ENCODE results near the gene GNG7.
"Not testable (repeated sequence)": the region's sequence is repeated elsewhere in the genome, so short reads cannot be mapped to it uniquely, and the experiment has no call there.

The GNG7 gene

DNA sequence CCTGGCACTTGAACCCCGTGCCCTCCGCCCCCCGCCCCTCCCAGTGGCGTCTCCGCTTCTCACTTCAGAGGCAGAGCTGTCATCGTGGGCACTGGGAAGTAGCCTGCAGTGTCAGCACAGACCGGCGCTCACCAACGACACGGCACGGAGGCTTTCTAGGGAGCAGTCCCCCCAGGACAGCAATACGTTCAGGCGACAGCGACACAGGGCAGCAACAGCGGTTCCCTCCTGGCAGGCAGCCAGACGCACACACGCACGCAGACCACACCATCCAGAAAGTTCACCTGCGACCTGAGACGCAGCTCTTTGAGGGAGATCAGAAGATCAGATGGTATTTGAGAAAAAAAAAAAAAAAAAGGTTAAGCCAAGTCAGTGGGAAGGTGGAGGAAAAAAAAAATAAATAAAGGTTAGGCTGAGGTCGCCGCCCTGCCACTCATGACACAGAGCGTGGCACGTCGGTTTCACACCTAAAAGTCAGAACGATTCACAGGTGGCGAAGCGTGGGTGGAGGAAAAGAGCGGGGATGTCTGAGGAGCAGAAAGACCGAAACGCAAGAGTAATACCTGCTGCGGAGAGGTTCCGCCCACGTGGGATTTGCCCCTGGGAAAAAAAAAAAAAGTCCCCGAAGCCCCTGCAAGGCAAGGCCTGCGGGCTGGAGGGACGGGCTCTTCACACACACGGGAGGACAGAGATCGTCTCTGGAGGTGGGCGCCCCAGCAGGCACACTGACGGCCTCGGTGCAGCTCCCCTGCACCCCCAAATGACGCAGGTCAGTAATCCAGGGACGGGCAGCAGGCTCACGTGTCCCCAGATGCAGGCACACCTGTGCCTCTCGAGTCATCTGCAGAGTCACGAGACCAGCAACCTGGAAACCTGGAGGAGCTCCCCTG is 94.5 kb downstream of the GNG7 start:
- H3K4me2 ChIP-seq (ENCODE audit: low read length), result peak overlapping the region; percentile 67
- peak overlapping the region; percentile 0 for H3K4me3 ChIP-seq (ENCODE audit: low read depth, low read length)
- no peaks in the 10 kb centered on the region for H3K9me3 ChIP-seq (ENCODE audit: control insufficient read depth, low read length)
- no peaks in the 10 kb centered on the region for H3K36me3 ChIP-seq (ENCODE audit: control insufficient read depth, insufficient read depth, low read length)
- no peaks in the 10 kb centered on the region for H3K27me3 ChIP-seq (ENCODE audit: control insufficient read depth, insufficient read depth, low read length)
- no peak overlapping the region for H3K27ac ChIP-seq
- H3K4me1 ChIP-seq, result peaks cover 7% of the 10 kb centered on the region
- peak overlapping the region; percentile 74 for H2AFZ ChIP-seq
- no peaks in the 10 kb centered on the region for H3K79me2 ChIP-seq
- TF ChIP-seq, protein P1, sequence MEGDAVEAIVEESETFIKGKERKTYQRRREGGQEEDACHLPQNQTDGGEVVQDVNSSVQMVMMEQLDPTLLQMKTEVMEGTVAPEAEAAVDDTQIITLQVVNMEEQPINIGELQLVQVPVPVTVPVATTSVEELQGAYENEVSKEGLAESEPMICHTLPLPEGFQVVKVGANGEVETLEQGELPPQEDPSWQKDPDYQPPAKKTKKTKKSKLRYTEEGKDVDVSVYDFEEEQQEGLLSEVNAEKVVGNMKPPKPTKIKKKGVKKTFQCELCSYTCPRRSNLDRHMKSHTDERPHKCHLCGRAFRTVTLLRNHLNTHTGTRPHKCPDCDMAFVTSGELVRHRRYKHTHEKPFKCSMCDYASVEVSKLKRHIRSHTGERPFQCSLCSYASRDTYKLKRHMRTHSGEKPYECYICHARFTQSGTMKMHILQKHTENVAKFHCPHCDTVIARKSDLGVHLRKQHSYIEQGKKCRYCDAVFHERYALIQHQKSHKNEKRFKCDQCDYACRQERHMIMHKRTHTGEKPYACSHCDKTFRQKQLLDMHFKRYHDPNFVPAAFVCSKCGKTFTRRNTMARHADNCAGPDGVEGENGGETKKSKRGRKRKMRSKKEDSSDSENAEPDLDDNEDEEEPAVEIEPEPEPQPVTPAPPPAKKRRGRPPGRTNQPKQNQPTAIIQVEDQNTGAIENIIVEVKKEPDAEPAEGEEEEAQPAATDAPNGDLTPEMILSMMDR (IDR thresholded peaks at IDR 0.05), result no peak
- H3K9ac ChIP-seq, result no peak overlapping the region

DNA sequence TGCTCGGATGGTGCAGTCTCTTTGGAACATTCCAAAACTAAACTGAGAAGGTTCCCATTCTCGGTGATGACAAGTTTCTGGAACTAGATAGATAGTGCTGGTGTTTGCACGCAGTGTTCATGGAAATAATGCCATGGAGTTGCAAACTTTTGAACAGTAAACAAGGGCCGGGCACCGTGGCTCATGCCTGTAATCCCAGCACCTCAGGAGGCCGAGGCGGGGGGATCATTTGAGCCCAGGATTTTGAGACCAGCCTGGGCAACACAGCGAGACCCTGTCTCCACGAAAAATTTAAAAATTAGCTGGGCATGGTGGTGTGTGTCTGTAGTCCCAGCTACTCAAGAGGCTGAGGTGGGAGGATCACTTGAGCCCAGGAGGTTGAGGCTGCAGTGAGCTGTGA is 95.7 kb downstream of the GNG7 start:
- H3K4me1 ChIP-seq, result peaks cover 10% of the 10 kb centered on the region
- not testable (repeated sequence) for H3K36me3 ChIP-seq (ENCODE audit: control insufficient read depth, insufficient read depth, low read length); H3K9me3 ChIP-seq (ENCODE audit: control insufficient read depth, low read length); H3K4me3 ChIP-seq (ENCODE audit: low read depth, low read length); H3K79me2 ChIP-seq; H3K27me3 ChIP-seq (ENCODE audit: control insufficient read depth, insufficient read depth, low read length); H3K4me2 ChIP-seq (ENCODE audit: low read length); H2AFZ ChIP-seq; H3K9ac ChIP-seq; H3K27ac ChIP-seq

DNA sequence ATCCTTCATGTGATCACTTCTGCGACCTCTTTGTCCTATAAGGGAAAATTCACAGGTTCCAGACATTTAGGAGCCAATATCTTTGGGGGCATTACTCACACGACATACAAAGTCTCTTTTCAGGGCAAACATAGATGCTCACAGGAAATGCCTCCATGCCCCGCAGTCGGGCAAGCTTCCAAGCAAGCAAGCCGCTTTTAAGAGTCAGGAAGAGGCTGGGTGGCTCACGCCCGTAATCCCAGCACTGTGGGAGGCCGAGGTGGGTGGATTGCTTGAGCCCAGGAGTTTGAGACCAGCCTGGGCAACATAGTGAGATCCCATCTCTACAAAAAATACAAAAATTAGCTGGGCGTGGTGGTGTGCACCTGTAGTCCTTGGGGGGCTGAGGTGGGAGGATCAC is 96.6 kb downstream of the GNG7 start:
- not testable (repeated sequence) for H3K9ac ChIP-seq; H3K4me3 ChIP-seq (ENCODE audit: low read depth, low read length); H2AFZ ChIP-seq; H3K79me2 ChIP-seq; H3K27ac ChIP-seq; H3K9me3 ChIP-seq (ENCODE audit: control insufficient read depth, low read length); H3K36me3 ChIP-seq (ENCODE audit: control insufficient read depth, insufficient read depth, low read length); H3K27me3 ChIP-seq (ENCODE audit: control insufficient read depth, insufficient read depth, low read length); H3K4me2 ChIP-seq (ENCODE audit: low read length)
- peaks cover 10% of the 10 kb centered on the region for H3K4me1 ChIP-seq

DNA sequence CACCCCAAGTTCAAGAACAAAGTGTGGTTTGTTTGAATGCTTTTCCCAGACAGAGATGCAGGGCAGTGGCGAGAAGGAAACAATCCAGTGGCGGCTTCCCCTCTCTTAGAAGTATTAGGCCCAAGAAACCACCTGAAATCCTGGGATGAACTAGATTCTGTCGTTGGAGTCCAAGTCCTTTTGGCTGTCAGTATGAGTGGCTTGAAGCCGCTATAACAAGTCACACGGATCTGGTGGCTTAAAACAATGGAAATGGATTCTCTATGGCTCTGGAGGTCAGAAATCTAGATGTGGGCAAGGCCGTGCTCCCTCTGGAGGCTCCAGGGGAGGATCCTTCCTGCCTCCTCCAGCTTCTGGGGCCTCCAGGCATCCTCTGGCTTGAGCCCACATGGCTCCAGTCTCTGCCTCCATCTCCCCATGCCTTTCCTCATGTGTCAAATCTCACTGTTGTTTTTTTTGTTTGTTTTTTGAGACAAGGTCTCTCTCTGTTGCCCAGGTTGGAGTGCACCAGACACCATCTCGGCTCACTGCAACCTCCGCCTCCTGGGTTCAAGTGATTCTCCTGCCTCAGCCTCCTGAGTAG is 97.7 kb downstream of the GNG7 start:
- no peak overlapping the region for H2AFZ ChIP-seq
- TF ChIP-seq, protein P1 (IDR thresholded peaks at IDR 0.05), result no peak
- peaks cover 10% of the 10 kb centered on the region for H3K4me1 ChIP-seq
- no peak overlapping the region for H3K4me3 ChIP-seq (ENCODE audit: low read depth, low read length)
- H3K9me3 ChIP-seq (ENCODE audit: control insufficient read depth, low read length), result no peaks in the 10 kb centered on the region
- no peaks in the 10 kb centered on the region for H3K79me2 ChIP-seq
- no peak overlapping the region for H3K4me2 ChIP-seq (ENCODE audit: low read length)
- no peaks in the 10 kb centered on the region for H3K27me3 ChIP-seq (ENCODE audit: control insufficient read depth, insufficient read depth, low read length)
- no peak overlapping the region for H3K27ac ChIP-seq
- H3K9ac ChIP-seq, result no peak overlapping the region
- no peaks in the 10 kb centered on the region for H3K36me3 ChIP-seq (ENCODE audit: control insufficient read depth, insufficient read depth, low read length)

DNA sequence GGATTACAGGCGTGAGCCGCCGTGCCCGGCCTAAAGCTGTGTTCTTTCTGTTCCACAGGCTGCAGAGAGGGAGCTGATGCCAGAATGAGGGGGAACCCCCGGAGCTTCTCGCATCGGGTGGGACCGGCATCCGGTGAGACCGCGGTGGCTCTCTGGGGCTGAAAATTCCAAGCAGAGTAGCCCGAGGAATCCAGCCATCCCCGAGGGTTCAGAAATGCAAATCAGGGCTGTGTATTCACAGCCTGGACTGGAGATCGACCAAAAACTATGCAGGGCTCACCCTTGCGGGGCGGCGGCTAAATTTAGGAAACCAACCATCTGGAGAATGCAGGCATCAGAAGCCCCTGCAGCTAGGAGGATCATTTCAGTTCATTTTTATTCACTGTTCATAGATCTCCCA is 99.2 kb downstream of the GNG7 start:
- H3K4me2 ChIP-seq (ENCODE audit: low read length), result no peak overlapping the region
- H3K27ac ChIP-seq, result peak overlapping the region; percentile 69
- H3K9me3 ChIP-seq (ENCODE audit: control insufficient read depth, low read length), result no peaks in the 10 kb centered on the region
- H3K4me3 ChIP-seq (ENCODE audit: low read depth, low read length), result no peak overlapping the region
- no peak overlapping the region for H2AFZ ChIP-seq
- H3K4me1 ChIP-seq, result peaks cover 15% of the 10 kb centered on the region
- TF ChIP-seq, protein P1 (IDR thresholded peaks at IDR 0.05), result no peak
- H3K9ac ChIP-seq, result no peak overlapping the region
- no peaks in the 10 kb centered on the region for H3K27me3 ChIP-seq (ENCODE audit: control insufficient read depth, insufficient read depth, low read length)
- no peaks in the 10 kb centered on the region for H3K79me2 ChIP-seq
- no peaks in the 10 kb centered on the region for H3K36me3 ChIP-seq (ENCODE audit: control insufficient read depth, insufficient read depth, low read length)

All from parathyroid adenoma (tissue), 2 donors.